ENCODE measurements around the gene IL31. TPM values are rescaled to one million over a fixed set of nuclear protein-coding genes. Genes with fewer than 3 reads are reported as not detected.

Gene IL31
- total RNA-seq, 1 donor from 2014 or later: not detected

- no peak for DNase-seq (ENCODE audit: low spot score)
- Mint-ChIP-seq H3K9me3 (ENCODE audit: low read depth) (no peaks in the 10 kb centered on the region), H3K4me3 (ENCODE audit: unreplicated experiment) (no peak overlapping the region), H3K27ac (ENCODE audit: unreplicated experiment) (no peak overlapping the region), H3K27me3 (ENCODE audit: low read depth) (peaks cover 8% of the 10 kb centered on the region), H3K36me3 (ENCODE audit: low read depth) (peaks cover 29% of the 10 kb centered on the region), H3K4me1 (ENCODE audit: low read depth) (peaks cover 12% of the 10 kb centered on the region)
- no peak for TF ChIP-seq CTCF (IDR thresholded peaks at IDR 0.05)
Observed at GRCh38 chr12:122206976-122207375, 33.0 kb upstream of the IL31 start.

DNA sequence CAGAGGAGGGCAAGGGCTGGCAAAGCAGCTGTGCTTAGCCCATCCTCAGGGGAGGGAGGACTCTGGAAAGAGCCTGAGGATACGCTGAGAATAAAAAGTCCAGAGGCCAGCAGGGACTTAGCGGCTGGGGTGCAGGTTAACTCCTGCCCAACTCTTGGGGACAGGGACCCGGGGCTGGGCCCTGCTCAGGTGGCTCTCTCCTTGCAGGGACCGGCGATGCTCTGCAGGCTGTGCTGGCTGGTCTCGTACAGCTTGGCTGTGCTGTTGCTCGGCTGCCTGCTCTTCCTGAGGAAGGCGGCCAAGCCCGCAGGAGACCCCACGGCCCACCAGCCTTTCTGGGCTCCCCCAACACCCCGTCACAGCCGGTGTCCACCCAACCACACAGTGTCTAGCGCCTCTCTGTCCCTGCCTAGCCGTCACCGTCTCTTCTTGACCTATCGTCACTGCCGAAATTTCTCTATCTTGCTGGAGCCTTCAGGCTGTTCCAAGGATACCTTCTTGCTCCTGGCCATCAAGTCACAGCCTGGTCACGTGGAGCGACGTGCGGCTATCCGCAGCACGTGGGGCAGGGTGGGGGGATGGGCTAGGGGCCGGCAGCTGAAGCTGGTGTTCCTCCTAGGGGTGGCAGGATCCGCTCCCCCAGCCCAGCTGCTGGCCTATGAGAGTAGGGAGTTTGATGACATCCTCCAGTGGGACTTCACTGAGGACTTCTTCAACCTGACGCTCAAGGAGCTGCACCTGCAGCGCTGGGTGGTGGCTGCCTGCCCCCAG, 32.3 kb upstream of the IL31 start:
- H3K27me3 Mint-ChIP-seq (ENCODE audit: low read depth): peaks cover 8% of the 10 kb centered on the region
- H3K36me3 Mint-ChIP-seq (ENCODE audit: low read depth): peaks cover 24% of the 10 kb centered on the region

GRCh38 chr12:122205053-122205925, 31.3 kb upstream of the IL31 start:
- H3K36me3 Mint-ChIP-seq (ENCODE audit: low read depth): peaks cover 21% of the 10 kb centered on the region
- H3K4me3 Mint-ChIP-seq (ENCODE audit: unreplicated experiment): peak overlapping the region; percentile 60
- H3K27me3 Mint-ChIP-seq (ENCODE audit: low read depth): peaks cover 8% of the 10 kb centered on the region
- H3K9me3 Mint-ChIP-seq (ENCODE audit: low read depth): no peaks in the 10 kb centered on the region
- H3K4me1 Mint-ChIP-seq (ENCODE audit: low read depth): peaks cover 12% of the 10 kb centered on the region
- H3K27ac Mint-ChIP-seq (ENCODE audit: unreplicated experiment): no peak overlapping the region
- no peak for DNase-seq (ENCODE audit: low spot score)
- no peak for TF ChIP-seq CTCF (IDR thresholded peaks at IDR 0.05)

More for the DNA sequence above, 32.3 kb upstream of the IL31 start:
- Mint-ChIP-seq H3K4me3 (ENCODE audit: unreplicated experiment) (no peak overlapping the region), H3K9me3 (ENCODE audit: low read depth) (no peaks in the 10 kb centered on the region), H3K4me1 (ENCODE audit: low read depth) (peaks cover 12% of the 10 kb centered on the region), H3K27ac (ENCODE audit: unreplicated experiment) (no peak overlapping the region)
- no peak for TF ChIP-seq CTCF (IDR thresholded peaks at IDR 0.05)
- DNase-seq (ENCODE audit: low spot score): no peak

GRCh38 chr12:122204167-122205052, 30.4 kb upstream of the IL31 start:
- Mint-ChIP-seq H3K36me3 (ENCODE audit: low read depth) (peaks cover 14% of the 10 kb centered on the region), H3K27me3 (ENCODE audit: low read depth) (peaks cover 8% of the 10 kb centered on the region), H3K27ac (ENCODE audit: unreplicated experiment) (no peak overlapping the region), H3K4me1 (ENCODE audit: low read depth) (peaks cover 12% of the 10 kb centered on the region), H3K4me3 (ENCODE audit: unreplicated experiment) (peak overlapping the region; percentile 60), H3K9me3 (ENCODE audit: low read depth) (no peaks in the 10 kb centered on the region)
- DNase-seq (ENCODE audit: low spot score): no peak
- no peak for TF ChIP-seq CTCF (IDR thresholded peaks at IDR 0.05)

All from chondrocyte (in vitro differentiated cells).